ENCODE measurements around the gene NOX5.
A peak's percentile ranks its signal among the peaks of the same experiment; 100 is the strongest.
"Not testable (repeated sequence)": the region's sequence is repeated elsewhere in the genome, so short reads cannot be mapped to it uniquely, and the experiment has no call there.

Gene NOX5

GRCh38 chr15:69049976-69050375, 35.5 kb downstream of the NOX5 start:
- no peak for DNase-seq (ENCODE audit: low read depth in 4 of 4, low spot score in 1 of 4)

- DNase-seq (ENCODE audit: low read depth in 4 of 4, low spot score in 1 of 4): no peak
Measured at GRCh38 chr15:69055251-69055650, 40.8 kb downstream of the NOX5 start.

GRCh38 chr15:69056365-69056764, 41.9 kb downstream of the NOX5 start:
- no peak for DNase-seq (ENCODE audit: low read depth in 4 of 4, low spot score in 1 of 4)

GRCh38 chr15:69058830-69059556, 44.5 kb downstream of the NOX5 start:
- peak; percentile 45 to 69 (median 46) for DNase-seq (ENCODE audit: low read depth in 4 of 4, low spot score in 1 of 4)

- DNase-seq (ENCODE audit: low read depth in 4 of 4, low spot score in 1 of 4): no peak
Measured at GRCh38 chr15:69059557-69059943, 45.1 kb downstream of the NOX5 start.

- DNase-seq (ENCODE audit: low read depth in 4 of 4, low spot score in 1 of 4): no peak
Measured at GRCh38 chr15:69060041-69060481, 45.6 kb downstream of the NOX5 start.

- no peak for DNase-seq (ENCODE audit: low read depth in 4 of 4, low spot score in 1 of 4)
Measured at GRCh38 chr15:69060744-69061143, 46.2 kb downstream of the NOX5 start.

GRCh38 chr15:69061414-69061842, 46.9 kb downstream of the NOX5 start:
- DNase-seq (ENCODE audit: low read depth in 4 of 4, low spot score in 1 of 4): no peak

- no peak for DNase-seq (ENCODE audit: low read depth in 4 of 4, low spot score in 1 of 4)
Measured at GRCh38 chr15:69064649-69065048, 50.2 kb downstream of the NOX5 start.

- no peak for DNase-seq (ENCODE audit: low read depth in 4 of 4, low spot score in 1 of 4)
Measured at GRCh38 chr15:69066007-69066995, 51.8 kb downstream of the NOX5 start.

- DNase-seq (ENCODE audit: low read depth in 4 of 4, low spot score in 1 of 4): no peak
Measured at GRCh38 chr15:69067296-69067695, 52.8 kb downstream of the NOX5 start.

GRCh38 chr15:69068157-69068556, 53.7 kb downstream of the NOX5 start:
- no peak for DNase-seq (ENCODE audit: low read depth in 4 of 4, low spot score in 1 of 4)

GRCh38 chr15:69069290-69069689, 54.8 kb downstream of the NOX5 start:
- DNase-seq (ENCODE audit: low read depth in 4 of 4, low spot score in 1 of 4): not testable (repeated sequence)

GRCh38 chr15:69069996-69070395, 55.5 kb downstream of the NOX5 start:
- DNase-seq (ENCODE audit: low read depth in 4 of 4, low spot score in 1 of 4): no peak

- DNase-seq (ENCODE audit: low read depth in 4 of 4, low spot score in 1 of 4): no peak
Measured at GRCh38 chr15:69070396-69070795, 55.9 kb downstream of the NOX5 start.

GRCh38 chr15:69071260-69071659, 56.8 kb downstream of the NOX5 start:
- DNase-seq (ENCODE audit: low read depth in 4 of 4, low spot score in 1 of 4): no peak

- DNase-seq (ENCODE audit: low read depth in 4 of 4, low spot score in 1 of 4): no peak
Measured at GRCh38 chr15:69072906-69073305, 58.4 kb downstream of the NOX5 start.

GRCh38 chr15:69074001-69074842, 59.7 kb downstream of the NOX5 start:
- no peak for DNase-seq (ENCODE audit: low read depth in 4 of 4, low spot score in 1 of 4)

- no peak for DNase-seq (ENCODE audit: low read depth in 4 of 4, low spot score in 1 of 4)
Measured at GRCh38 chr15:69074843-69075224, 60.3 kb downstream of the NOX5 start.

GRCh38 chr15:69075440-69075839, 60.9 kb downstream of the NOX5 start:
- no peak for DNase-seq (ENCODE audit: low read depth in 4 of 4, low spot score in 1 of 4)

- DNase-seq (ENCODE audit: low read depth in 4 of 4, low spot score in 1 of 4): no peak
Measured at GRCh38 chr15:69076756-69077155, 62.3 kb downstream of the NOX5 start.
